ENCODE results near the gene PARD3. TPM values are rescaled to one million over a fixed set of nuclear protein-coding genes. Genes with fewer than 3 reads are reported as not detected.
A peak's percentile ranks its signal among the peaks of the same experiment; 100 is the strongest.

Gene PARD3
- total and polyA plus RNA-seq, 10 of the 15 experiments (the other 5 are each of a cell fraction or from before 2014, with no cell fraction given): 2.6 to 43.1 (median 13.9) TPM

- Histone ChIP-seq H3K4me1 (ENCODE audit: control insufficient read depth, insufficient read depth, low read length) (peaks cover 7% of the 10 kb centered on the region; the same call in 1 of the 2 replicates), H3K27me3 (replicated peaks in 1 of 2; ENCODE audit: control insufficient read depth in 2 of 2, insufficient read depth in 2 of 2, low read length in 1 of 2) (no peaks in the 10 kb centered on the region), H4K20me1 (ENCODE audit: control insufficient read depth, insufficient read depth) (no peaks in the 10 kb centered on the region), H3K79me2 (ENCODE audit: control insufficient read depth, insufficient read depth, low read length) (no peaks in the 10 kb centered on the region), H3K4me3 (no peak overlapping the region), H3K9ac (ENCODE audit: control insufficient read depth, insufficient read depth, low read length) (no peak overlapping the region), H3K4me2 (ENCODE audit: control insufficient read depth, insufficient read depth) (no peak overlapping the region), H3K27ac (ENCODE audit: control insufficient read depth, insufficient read depth) (no peak overlapping the region), H2AFZ (ENCODE audit: control insufficient read depth, low read depth, low read length) (no peak overlapping the region), H3K36me3 (ENCODE audit: control insufficient read depth in 2 of 2, insufficient read depth in 2 of 2, low read length in 1 of 2) (no peaks in the 10 kb centered on the region), H3K9me3 (replicated peaks; ENCODE audit: control insufficient read depth, insufficient read depth, low read length) (no peaks in the 10 kb centered on the region)
- FAIRE-seq (no peak), DNase-seq (ENCODE audit: low read depth, low spot score) (no peak), ATAC-seq (no peak)
- intact Hi-C loops (cut with micrococcal nuclease; ENCODE audit: unreplicated experiment) (loop anchor here (5.0 kb wide), 1 partner anchor 1188 kb away; the partner anchor contains the start of gene NRP1), in situ Hi-C loops (cut with MboI) (loop anchor here (5.0 to 10.0 kb wide), 2 partner anchors 117 to 1186 kb away; partner anchors contain the start of gene NRP1)
- WGBS (ENCODE audit: insufficient coverage, insufficient replicate concordance, low lambda C conversion rate, missing lambda C conversion rate): 2% methylated on average over 2 of the region's 2 CpGs
- TF ChIP-seq ZNF687 (IDR thresholded peaks at IDR 0.05) (no peak), MEF2B (IDR thresholded peaks at IDR 0.05; ENCODE audit: partially characterized antibody, poor library complexity, severe bottlenecking) (peak; percentile 22), ZBTB40 (IDR thresholded peaks at IDR 0.05; ENCODE audit: borderline replicate concordance) (peak; percentile 97)
- CTCF ChIA-PET: interaction anchor here (0.9 to 8.4 kb wide), 8 partner anchors 13 to 297 kb away, joined by 3 to 210 read pairs (median 4); no protein-coding TSS in a partner anchor
- POLR2A ChIA-PET: interaction anchor here (0.6 to 0.9 kb wide), 4 partner anchors 14 to 165 kb away, joined by 3 to 7 read pairs (median 3); no protein-coding TSS in a partner anchor
- SMC1A ChIA-PET (ENCODE audit: uncharacterized antibody, unreplicated experiment): interaction anchor here (0.6 to 10.0 kb wide), 18 partner anchors 8 to 1193 kb away, joined by 3 to 127 read pairs (median 3); no protein-coding TSS in a partner anchor
- RAD21 ChIA-PET (ENCODE audit: unreplicated experiment): interaction anchor here (0.7 to 9.0 kb wide), 3 partner anchors 112 to 118 kb away, joined by 3 to 97 read pairs (median 4); no protein-coding TSS in a partner anchor
- BruUV-seq (replicated peaks): no TSS peak
Measured at GRCh38 chr10:34520510-34520909, 294.6 kb downstream of the PARD3 start.

Data from GM12878 (cell line).